ENCODE results near the gene UGT1A10.
"Not testable (repeated sequence)": the region's sequence is repeated elsewhere in the genome, so short reads cannot be mapped to it uniquely, and the experiment has no call there.

Gene UGT1A10

GRCh38 chr2:233636306-233636705 is at the start of gene UGT1A10:
Gene UGT1A10 (plus strand): TSS chr2:233636448. CDS start chr2:233636523, 75 bp downstream.
- DNase-seq (ENCODE audit: low read depth in 2 of 2), result not testable (repeated sequence)

- DNase-seq (ENCODE audit: low read depth in 2 of 2), result no peak
Measured at GRCh38 chr2:233588400-233588799, 47.8 kb upstream of the UGT1A10 start.

GRCh38 chr2:233592706-233593105 is 43.5 kb upstream of the UGT1A10 start:
- not testable (repeated sequence) for DNase-seq (ENCODE audit: low read depth in 2 of 2)

- DNase-seq (ENCODE audit: low read depth in 2 of 2), result no peak
Measured at GRCh38 chr2:233593201-233593600, 43.0 kb upstream of the UGT1A10 start.

- DNase-seq (ENCODE audit: low read depth in 2 of 2), result no peak
Measured at GRCh38 chr2:233597522-233597921, 38.7 kb upstream of the UGT1A10 start.

- no peak for DNase-seq (ENCODE audit: low read depth in 2 of 2)
Measured at GRCh38 chr2:233598952-233599351, 37.3 kb upstream of the UGT1A10 start.

GRCh38 chr2:233600386-233600785 is 35.9 kb upstream of the UGT1A10 start:
- no peak for DNase-seq (ENCODE audit: low read depth in 2 of 2)

- DNase-seq (ENCODE audit: low read depth in 2 of 2), result no peak
Measured at GRCh38 chr2:233602076-233602475, 34.2 kb upstream of the UGT1A10 start.

GRCh38 chr2:233603520-233603919 is 32.7 kb upstream of the UGT1A10 start:
- no peak for DNase-seq (ENCODE audit: low read depth in 2 of 2)

GRCh38 chr2:233604826-233605225 is 31.4 kb upstream of the UGT1A10 start:
- no peak for DNase-seq (ENCODE audit: low read depth in 2 of 2)

GRCh38 chr2:233605680-233606079 is 30.6 kb upstream of the UGT1A10 start:
- no peak for DNase-seq (ENCODE audit: low read depth in 2 of 2)

- DNase-seq (ENCODE audit: low read depth in 2 of 2), result no peak
Measured at GRCh38 chr2:233611284-233611683, 25.0 kb upstream of the UGT1A10 start.

- not testable (repeated sequence) for DNase-seq (ENCODE audit: low read depth in 2 of 2)
Measured at GRCh38 chr2:233617476-233617875, 18.8 kb upstream of the UGT1A10 start, which contains the start of gene UGT1A8. Gene UGT1A8 (plus strand): TSS chr2:233617633. CDS start chr2:233617708, 75 bp downstream.

GRCh38 chr2:233620204-233620603 is 16.0 kb upstream of the UGT1A10 start:
- no peak for DNase-seq (ENCODE audit: low read depth in 2 of 2)

- not testable (repeated sequence) for DNase-seq (ENCODE audit: low read depth in 2 of 2)
Measured at GRCh38 chr2:233621863-233622262, 14.4 kb upstream of the UGT1A10 start.

GRCh38 chr2:233627331-233628025 is 8.8 kb upstream of the UGT1A10 start:
- DNase-seq (ENCODE audit: low read depth in 2 of 2), result no peak

GRCh38 chr2:233638836-233639235 is 2.6 kb downstream of the UGT1A10 start:
- no peak for DNase-seq (ENCODE audit: low read depth in 2 of 2)

- DNase-seq (ENCODE audit: low read depth in 2 of 2), result no peak
Measured at GRCh38 chr2:233639860-233640259, 3.6 kb downstream of the UGT1A10 start.

- DNase-seq (ENCODE audit: low read depth in 2 of 2), result no peak
Measured at GRCh38 chr2:233643128-233643527, 6.9 kb downstream of the UGT1A10 start.

GRCh38 chr2:233646033-233646432 is 9.8 kb downstream of the UGT1A10 start:
- DNase-seq (ENCODE audit: low read depth in 2 of 2), result not testable (repeated sequence)

- no peak for DNase-seq (ENCODE audit: low read depth in 2 of 2)
Measured at GRCh38 chr2:233650981-233651380, 14.7 kb downstream of the UGT1A10 start.

- no peak for DNase-seq (ENCODE audit: low read depth in 2 of 2)
Measured at GRCh38 chr2:233651430-233651829, 15.2 kb downstream of the UGT1A10 start.

GRCh38 chr2:233654501-233654900 is 18.3 kb downstream of the UGT1A10 start:
- DNase-seq (ENCODE audit: low read depth in 2 of 2), result no peak

- DNase-seq (ENCODE audit: low read depth in 2 of 2), result no peak
Measured at GRCh38 chr2:233655043-233655442, 18.8 kb downstream of the UGT1A10 start.
